ENCODE results near the gene SRMS.

The SRMS gene

GRCh38 chr20:63522091-63522868, 25.3 kb downstream of the SRMS start:
- Histone ChIP-seq H3K36me3 (ENCODE audit: control insufficient read depth in 2 of 2, insufficient read depth in 2 of 2, low read length in 2 of 2) (peaks cover 12 to 18% of the 10 kb centered on the region in 2 donors), H3K4me1 (ENCODE audit: control insufficient read depth in 2 of 2, insufficient read depth in 2 of 2, low read length in 2 of 2) (peaks cover 17 to 24% of the 10 kb centered on the region in 2 donors), H3K9ac (ENCODE audit: low read depth in 1 of 2, low read length in 2 of 2) (peak overlapping the region in 1 of 2 donors; percentile 88), H3K4me3 (ENCODE audit: low read length in 2 of 2) (peak overlapping the region; percentile 67 to 86), H3K9me3 (ENCODE audit: control insufficient read depth in 2 of 2, low read length in 2 of 2) (no peaks in the 10 kb centered on the region), H3K27ac (ENCODE audit: low read depth in 2 of 2, low read length in 2 of 2) (peak overlapping the region; percentile 56 to 65), H3K27me3 (ENCODE audit: control insufficient read depth in 2 of 2, insufficient read depth in 2 of 2, low read length in 2 of 2) (peaks cover 0 to 2% of the 10 kb centered on the region in 2 donors)

- no peaks in the 10 kb centered on the region for H3K9me3 ChIP-seq (ENCODE audit: control insufficient read depth in 2 of 2, low read length in 2 of 2)
- peak overlapping the region; percentile 79 to 88 for H3K9ac ChIP-seq (ENCODE audit: low read depth in 1 of 2, low read length in 2 of 2)
- H3K4me1 ChIP-seq (ENCODE audit: control insufficient read depth in 2 of 2, insufficient read depth in 2 of 2, low read length in 2 of 2) = peaks cover 17 to 24% of the 10 kb centered on the region in 2 donors
- peak overlapping the region; percentile 93 to 98 for H3K27ac ChIP-seq (ENCODE audit: low read depth in 2 of 2, low read length in 2 of 2)
- H3K27me3 ChIP-seq (ENCODE audit: control insufficient read depth in 2 of 2, insufficient read depth in 2 of 2, low read length in 2 of 2) = peaks cover 0 to 2% of the 10 kb centered on the region in 2 donors
- H3K4me3 ChIP-seq (ENCODE audit: low read length in 2 of 2) = peak overlapping the region; percentile 82 to 86
- peaks cover 12 to 18% of the 10 kb centered on the region in 2 donors for H3K36me3 ChIP-seq (ENCODE audit: control insufficient read depth in 2 of 2, insufficient read depth in 2 of 2, low read length in 2 of 2)
Observed at GRCh38 chr20:63521602-63522001, 25.9 kb downstream of the SRMS start.

GRCh38 chr20:63520934-63521601, 26.5 kb downstream of the SRMS start:
- Histone ChIP-seq H3K27ac (ENCODE audit: low read depth in 2 of 2, low read length in 2 of 2) (peak overlapping the region; percentile 93 to 98), H3K4me1 (ENCODE audit: control insufficient read depth in 2 of 2, insufficient read depth in 2 of 2, low read length in 2 of 2) (peaks cover 17 to 23% of the 10 kb centered on the region in 2 donors)

GRCh38 chr20:63520504-63520933, 27.0 kb downstream of the SRMS start, which contains the start of gene PPDPF:
PPDPF (plus strand) TSS chr20:63520765; CDS start chr20:63521309, 544 bp downstream.
- H3K27ac ChIP-seq (ENCODE audit: low read depth in 2 of 2, low read length in 2 of 2) = peak within 1 kb of the TSS; percentile 93 to 98
- H3K4me3 ChIP-seq (ENCODE audit: low read length in 2 of 2) = peak within 1 kb of the TSS; percentile 82 to 86
- peak within 1 kb of the TSS; percentile 79 to 88 for H3K9ac ChIP-seq (ENCODE audit: low read depth in 1 of 2, low read length in 2 of 2)
- H3K9me3 ChIP-seq (ENCODE audit: control insufficient read depth in 2 of 2, low read length in 2 of 2) = no peaks in the 10 kb centered on the region
- peaks cover 12 to 18% of the 10 kb centered on the region in 2 donors for H3K36me3 ChIP-seq (ENCODE audit: control insufficient read depth in 2 of 2, insufficient read depth in 2 of 2, low read length in 2 of 2)
- peaks cover 16 to 21% of the 10 kb centered on the region in 2 donors for H3K4me1 ChIP-seq (ENCODE audit: control insufficient read depth in 2 of 2, insufficient read depth in 2 of 2, low read length in 2 of 2)
- peaks cover 0 to 2% of the 10 kb centered on the region in 2 donors for H3K27me3 ChIP-seq (ENCODE audit: control insufficient read depth in 2 of 2, insufficient read depth in 2 of 2, low read length in 2 of 2)

More at GRCh38 chr20:63520934-63521601, 26.5 kb downstream of the SRMS start:
- H3K9ac ChIP-seq (ENCODE audit: low read depth in 1 of 2, low read length in 2 of 2) = peak overlapping the region; percentile 79 to 88
- H3K27me3 ChIP-seq (ENCODE audit: control insufficient read depth in 2 of 2, insufficient read depth in 2 of 2, low read length in 2 of 2) = peaks cover 0 to 2% of the 10 kb centered on the region in 2 donors
- H3K4me3 ChIP-seq (ENCODE audit: low read length in 2 of 2) = peak overlapping the region; percentile 82 to 86
- H3K9me3 ChIP-seq (ENCODE audit: control insufficient read depth in 2 of 2, low read length in 2 of 2) = no peaks in the 10 kb centered on the region
- peaks cover 12 to 18% of the 10 kb centered on the region in 2 donors for H3K36me3 ChIP-seq (ENCODE audit: control insufficient read depth in 2 of 2, insufficient read depth in 2 of 2, low read length in 2 of 2)

- Histone ChIP-seq H3K4me1 (ENCODE audit: control insufficient read depth in 2 of 2, insufficient read depth in 2 of 2, low read length in 2 of 2) (peaks cover 16 to 21% of the 10 kb centered on the region in 2 donors), H3K9ac (ENCODE audit: low read depth in 1 of 2, low read length in 2 of 2) (peak overlapping the region; percentile 52 to 75), H3K36me3 (ENCODE audit: control insufficient read depth in 2 of 2, insufficient read depth in 2 of 2, low read length in 2 of 2) (peaks cover 12 to 18% of the 10 kb centered on the region in 2 donors), H3K9me3 (ENCODE audit: control insufficient read depth in 2 of 2, low read length in 2 of 2) (no peaks in the 10 kb centered on the region), H3K4me3 (ENCODE audit: low read length in 2 of 2) (peak overlapping the region; percentile 56 to 86), H3K27ac (ENCODE audit: low read depth in 2 of 2, low read length in 2 of 2) (peak overlapping the region; percentile 93 to 98), H3K27me3 (ENCODE audit: control insufficient read depth in 2 of 2, insufficient read depth in 2 of 2, low read length in 2 of 2) (peaks cover 0 to 2% of the 10 kb centered on the region in 2 donors)
Observed at GRCh38 chr20:63519668-63520503, 27.7 kb downstream of the SRMS start.

GRCh38 chr20:63518946-63519667, 28.4 kb downstream of the SRMS start:
- Histone ChIP-seq H3K4me1 (ENCODE audit: control insufficient read depth in 2 of 2, insufficient read depth in 2 of 2, low read length in 2 of 2) (peaks cover 16 to 21% of the 10 kb centered on the region in 2 donors), H3K9ac (ENCODE audit: low read depth in 1 of 2, low read length in 2 of 2) (peak overlapping the region; percentile 52 to 75), H3K27me3 (ENCODE audit: control insufficient read depth in 2 of 2, insufficient read depth in 2 of 2, low read length in 2 of 2) (peaks cover 0 to 2% of the 10 kb centered on the region in 2 donors), H3K27ac (ENCODE audit: low read depth in 2 of 2, low read length in 2 of 2) (peak overlapping the region in 1 of 2 donors; percentile 93), H3K36me3 (ENCODE audit: control insufficient read depth in 2 of 2, insufficient read depth in 2 of 2, low read length in 2 of 2) (peaks cover 12 to 18% of the 10 kb centered on the region in 2 donors), H3K9me3 (ENCODE audit: control insufficient read depth in 2 of 2, low read length in 2 of 2) (no peaks in the 10 kb centered on the region), H3K4me3 (ENCODE audit: low read length in 2 of 2) (peak overlapping the region; percentile 56 to 86)

- H3K9ac ChIP-seq (ENCODE audit: low read depth in 1 of 2, low read length in 2 of 2) = no peak overlapping the region
- peaks cover 16 to 21% of the 10 kb centered on the region in 2 donors for H3K4me1 ChIP-seq (ENCODE audit: control insufficient read depth in 2 of 2, insufficient read depth in 2 of 2, low read length in 2 of 2)
- peaks cover 0 to 2% of the 10 kb centered on the region in 2 donors for H3K27me3 ChIP-seq (ENCODE audit: control insufficient read depth in 2 of 2, insufficient read depth in 2 of 2, low read length in 2 of 2)
- no peak overlapping the region for H3K27ac ChIP-seq (ENCODE audit: low read depth in 2 of 2, low read length in 2 of 2)
- peaks cover 12 to 14% of the 10 kb centered on the region in 2 donors for H3K36me3 ChIP-seq (ENCODE audit: control insufficient read depth in 2 of 2, insufficient read depth in 2 of 2, low read length in 2 of 2)
- H3K4me3 ChIP-seq (ENCODE audit: low read length in 2 of 2) = no peak overlapping the region
- no peaks in the 10 kb centered on the region for H3K9me3 ChIP-seq (ENCODE audit: control insufficient read depth in 2 of 2, low read length in 2 of 2)
Observed at GRCh38 chr20:63518351-63518861, 29.1 kb downstream of the SRMS start.

GRCh38 chr20:63517376-63518309, 29.9 kb downstream of the SRMS start:
- peaks cover 7 to 8% of the 10 kb centered on the region in 2 donors for H3K36me3 ChIP-seq (ENCODE audit: control insufficient read depth in 2 of 2, insufficient read depth in 2 of 2, low read length in 2 of 2)
- H3K4me3 ChIP-seq (ENCODE audit: low read length in 2 of 2) = no peak overlapping the region
- H3K9me3 ChIP-seq (ENCODE audit: control insufficient read depth in 2 of 2, low read length in 2 of 2) = no peaks in the 10 kb centered on the region
- H3K4me1 ChIP-seq (ENCODE audit: control insufficient read depth in 2 of 2, insufficient read depth in 2 of 2, low read length in 2 of 2) = peaks cover 15 to 16% of the 10 kb centered on the region in 2 donors
- H3K27me3 ChIP-seq (ENCODE audit: control insufficient read depth in 2 of 2, insufficient read depth in 2 of 2, low read length in 2 of 2) = peaks cover 0 to 2% of the 10 kb centered on the region in 2 donors
- H3K9ac ChIP-seq (ENCODE audit: low read depth in 1 of 2, low read length in 2 of 2) = no peak overlapping the region
- no peak overlapping the region for H3K27ac ChIP-seq (ENCODE audit: low read depth in 2 of 2, low read length in 2 of 2)
